Measurements from ENCODE around the gene SPECC1. TPM values are rescaled to one million over a fixed set of nuclear protein-coding genes. Genes with fewer than 3 reads are reported as not detected.
A peak's percentile ranks its signal among the peaks of the same experiment; 100 is the strongest.
"Not testable (repeated sequence)": the region's sequence is repeated elsewhere in the genome, so short reads cannot be mapped to it uniquely, and the experiment has no call there.

Gene SPECC1
- total RNA-seq, 1 donor from 2014 or later, result 6.0 TPM

DNA sequence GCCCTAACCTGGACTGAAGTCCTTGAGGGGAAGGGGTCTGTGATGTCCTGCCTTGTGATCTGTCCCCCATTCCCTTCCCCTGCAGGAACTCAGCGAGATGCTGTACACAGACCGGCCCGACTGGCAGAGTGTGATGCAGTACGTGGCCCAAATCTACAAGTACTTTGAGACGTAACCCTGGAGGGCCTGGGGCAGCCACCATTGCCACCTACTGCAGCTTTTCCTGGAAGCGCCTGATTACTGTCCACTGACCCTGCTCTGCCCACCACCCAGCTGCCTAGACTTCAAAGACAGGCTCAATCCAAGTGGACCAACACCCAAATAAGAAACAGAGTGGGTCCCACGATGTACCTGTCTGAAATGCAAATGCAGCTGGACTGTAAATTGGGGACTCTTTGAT is 304.7 kb downstream of the SPECC1 start:
- H3K4me1 Mint-ChIP-seq, result no peaks in the 10 kb centered on the region
- no peak for DNase-seq
- intact Hi-C loops (cut with micrococcal nuclease), result no loop called here
- H3K27me3 Mint-ChIP-seq, result no peaks in the 10 kb centered on the region
- no peaks in the 10 kb centered on the region for H3K9me3 Mint-ChIP-seq
- H3K36me3 Mint-ChIP-seq (ENCODE audit: low read depth), result no peaks in the 10 kb centered on the region
- H3K27ac Mint-ChIP-seq, result no peak overlapping the region
- no peak overlapping the region for H3K4me3 Mint-ChIP-seq

DNA sequence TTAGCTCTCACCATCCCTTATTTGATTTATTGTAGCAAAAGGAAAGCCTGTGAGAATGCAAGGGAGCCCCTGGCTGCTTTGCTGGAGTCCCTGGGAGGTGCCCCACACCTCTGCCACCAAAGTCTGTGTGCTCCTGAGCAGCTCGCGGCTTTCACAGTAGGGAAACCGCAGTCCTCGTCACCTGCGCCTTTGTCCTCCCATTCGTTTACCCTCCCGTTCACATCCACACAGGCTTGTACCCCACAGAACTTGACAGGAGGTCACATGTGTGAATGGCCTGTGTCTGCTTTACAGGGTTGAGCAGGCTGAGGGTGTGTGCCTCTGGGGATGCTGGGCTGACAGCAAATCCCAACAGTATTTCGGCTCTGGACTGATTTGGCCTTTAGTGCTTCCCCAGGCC is 305.7 kb downstream of the SPECC1 start:
- no peaks in the 10 kb centered on the region for H3K36me3 Mint-ChIP-seq (ENCODE audit: low read depth)
- no peak overlapping the region for H3K4me3 Mint-ChIP-seq
- H3K9me3 Mint-ChIP-seq, result no peaks in the 10 kb centered on the region
- peak; percentile 49 for DNase-seq
- no peak overlapping the region for H3K27ac Mint-ChIP-seq
- intact Hi-C loops (cut with micrococcal nuclease), result no loop called here
- peaks cover under 1% of the 10 kb centered on the region for H3K4me1 Mint-ChIP-seq
- H3K27me3 Mint-ChIP-seq, result no peaks in the 10 kb centered on the region

DNA sequence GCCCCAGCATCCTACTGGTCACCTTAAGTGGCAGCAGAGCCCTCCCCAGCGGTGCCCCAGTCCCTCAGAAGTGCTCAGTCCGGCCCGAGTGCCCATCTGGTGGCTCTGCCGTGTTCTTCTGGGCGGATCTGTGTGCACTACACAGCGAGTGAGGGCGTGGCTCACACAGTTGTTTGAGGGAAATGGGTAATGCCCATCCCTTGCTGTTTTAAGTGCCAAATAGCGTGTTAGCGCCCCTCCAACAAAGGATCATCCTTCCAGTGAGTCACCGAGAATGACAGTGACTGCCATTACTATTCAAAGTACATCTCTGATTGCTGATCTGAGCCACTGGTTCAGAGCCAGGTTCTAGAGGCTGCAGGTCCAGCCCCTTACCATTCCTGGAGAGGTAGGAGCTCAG is 306.2 kb downstream of the SPECC1 start:
- Mint-ChIP-seq H3K9me3 (no peaks in the 10 kb centered on the region), H3K36me3 (ENCODE audit: low read depth) (no peaks in the 10 kb centered on the region)
- peak; percentile 49 for DNase-seq

DNA sequence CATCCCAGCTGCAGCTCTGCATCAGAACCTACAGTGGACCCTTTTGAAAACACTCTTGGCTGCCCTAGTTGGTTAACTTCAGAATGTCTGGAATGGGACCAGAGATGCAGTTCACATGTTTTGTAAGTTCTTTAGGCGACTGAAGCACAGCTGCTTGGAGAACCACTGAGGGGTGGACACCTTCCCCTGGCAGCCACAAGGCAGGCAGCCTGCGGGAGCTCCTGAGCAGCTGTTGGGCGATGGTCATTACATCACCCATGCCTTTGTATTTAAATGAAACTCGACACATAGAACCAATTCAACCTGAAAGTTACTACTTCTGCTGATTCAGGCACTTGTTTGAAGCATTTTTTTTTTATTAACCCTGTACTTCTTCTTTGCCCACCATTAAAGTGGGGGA is 306.7 kb downstream of the SPECC1 start:
- Mint-ChIP-seq H3K4me1 (peaks cover 3% of the 10 kb centered on the region), H3K27me3 (no peaks in the 10 kb centered on the region), H3K4me3 (no peak overlapping the region), H3K36me3 (ENCODE audit: low read depth) (no peaks in the 10 kb centered on the region), H3K9me3 (no peaks in the 10 kb centered on the region), H3K27ac (no peak overlapping the region)
- intact Hi-C loops (cut with micrococcal nuclease), result no loop called here
- DNase-seq, result peak; percentile 48

More for the DNA sequence above, 306.2 kb downstream of the SPECC1 start:
- H3K4me3 Mint-ChIP-seq, result no peak overlapping the region
- intact Hi-C loops (cut with micrococcal nuclease), result no loop called here
- no peaks in the 10 kb centered on the region for H3K27me3 Mint-ChIP-seq
- H3K27ac Mint-ChIP-seq, result no peak overlapping the region
- H3K4me1 Mint-ChIP-seq, result peaks cover 2% of the 10 kb centered on the region

DNA sequence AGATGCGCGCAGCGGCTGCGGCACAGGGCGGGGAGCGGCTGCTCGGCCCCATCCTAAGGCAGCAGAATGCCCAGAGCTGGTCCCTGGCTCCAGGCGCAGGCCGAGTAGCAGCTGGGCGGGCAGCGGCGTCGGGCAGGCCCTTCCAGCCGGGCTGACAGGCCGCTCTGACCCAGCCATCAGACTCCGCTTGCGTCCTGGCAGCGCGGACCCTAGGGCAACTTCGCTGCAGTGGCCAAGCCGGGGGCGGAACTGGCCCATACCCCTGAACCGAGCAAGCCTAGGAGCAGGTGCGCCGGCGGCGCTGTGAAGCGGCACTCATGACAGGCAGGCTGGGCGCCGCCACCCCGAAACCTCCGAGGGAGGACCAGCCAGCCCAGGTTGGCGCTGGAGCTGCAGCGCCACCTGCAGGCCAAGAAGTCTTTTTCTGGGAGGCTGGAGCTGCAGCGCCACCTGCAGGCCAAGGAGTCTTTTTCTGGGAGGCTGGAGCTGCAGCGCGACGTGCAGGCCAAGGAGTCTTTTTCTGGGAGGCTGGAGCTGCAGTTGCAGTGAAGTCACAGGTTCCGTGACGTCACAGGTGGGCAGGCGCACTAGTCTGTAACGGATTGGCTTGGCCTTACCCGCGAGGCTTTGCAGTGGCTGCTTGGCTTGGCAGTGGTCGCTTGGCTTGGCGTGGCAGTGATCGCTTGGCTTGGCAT is 311.5 kb downstream of the SPECC1 start:
- H3K36me3 Mint-ChIP-seq (ENCODE audit: low read depth); H3K27me3 Mint-ChIP-seq; H3K9me3 Mint-ChIP-seq; H3K4me1 Mint-ChIP-seq: not testable (repeated sequence)
- intact Hi-C loops (cut with micrococcal nuclease), result loop anchor here (1.0 to 5.0 kb wide), 4 partner anchors 86 to 328 kb away; no protein-coding TSS in a partner anchor
- peak; percentile 96 for DNase-seq
- H3K4me3 Mint-ChIP-seq, result peak overlapping the region; percentile 45
- peak overlapping the region; percentile 60 for H3K27ac Mint-ChIP-seq

DNA sequence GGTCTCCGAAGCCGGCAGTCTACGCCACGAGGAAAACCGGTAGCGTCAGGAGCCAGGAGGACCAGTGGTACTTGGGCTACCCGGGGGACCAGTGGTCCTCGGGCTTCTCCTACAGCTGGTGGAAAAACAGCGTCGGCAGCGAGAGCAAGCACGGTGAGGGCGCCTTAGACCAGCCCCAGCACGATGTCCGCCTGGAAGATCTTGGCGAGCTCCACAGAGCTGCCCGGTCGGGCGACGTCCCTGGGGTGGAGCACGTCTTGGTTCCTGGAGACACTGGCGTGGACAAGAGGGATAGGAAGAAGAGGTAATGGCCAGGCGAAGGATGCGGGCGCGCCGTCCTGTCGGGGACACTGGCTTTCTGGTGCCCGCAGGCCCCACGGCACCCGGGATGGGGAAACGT is 312.2 kb downstream of the SPECC1 start:
- not testable (repeated sequence) for H3K36me3 Mint-ChIP-seq (ENCODE audit: low read depth); H3K4me3 Mint-ChIP-seq; H3K27me3 Mint-ChIP-seq; H3K9me3 Mint-ChIP-seq; H3K4me1 Mint-ChIP-seq
- intact Hi-C loops (cut with micrococcal nuclease), result loop anchor here (2.0 to 5.0 kb wide), 3 partner anchors 87 to 329 kb away; no protein-coding TSS in a partner anchor
- H3K27ac Mint-ChIP-seq, result peak overlapping the region; percentile 60
- peak; percentile 56 for DNase-seq

DNA sequence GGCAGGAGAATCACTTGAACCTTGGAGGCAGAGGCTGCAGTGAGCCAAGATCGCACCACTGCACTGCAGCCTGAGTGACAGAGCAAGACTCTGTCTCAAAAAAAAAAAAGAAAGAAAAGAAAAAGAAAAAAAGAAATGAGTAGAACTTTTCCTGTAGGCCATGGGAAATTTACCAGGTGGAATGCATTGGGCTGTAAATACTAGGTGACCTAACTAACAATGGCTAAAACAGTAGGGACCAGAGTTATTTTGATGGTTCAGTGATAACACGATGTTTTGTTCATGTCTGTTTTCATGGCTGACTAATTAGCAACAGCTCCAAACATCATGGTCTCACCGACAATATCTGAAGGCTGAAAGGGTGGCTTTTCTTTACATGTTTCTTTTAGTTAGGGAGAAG is 318.6 kb downstream of the SPECC1 start:
- intact Hi-C loops (cut with micrococcal nuclease); DNase-seq; H3K27me3 Mint-ChIP-seq; H3K4me1 Mint-ChIP-seq; H3K36me3 Mint-ChIP-seq (ENCODE audit: low read depth); H3K27ac Mint-ChIP-seq; H3K9me3 Mint-ChIP-seq; H3K4me3 Mint-ChIP-seq: not testable (repeated sequence)

DNA sequence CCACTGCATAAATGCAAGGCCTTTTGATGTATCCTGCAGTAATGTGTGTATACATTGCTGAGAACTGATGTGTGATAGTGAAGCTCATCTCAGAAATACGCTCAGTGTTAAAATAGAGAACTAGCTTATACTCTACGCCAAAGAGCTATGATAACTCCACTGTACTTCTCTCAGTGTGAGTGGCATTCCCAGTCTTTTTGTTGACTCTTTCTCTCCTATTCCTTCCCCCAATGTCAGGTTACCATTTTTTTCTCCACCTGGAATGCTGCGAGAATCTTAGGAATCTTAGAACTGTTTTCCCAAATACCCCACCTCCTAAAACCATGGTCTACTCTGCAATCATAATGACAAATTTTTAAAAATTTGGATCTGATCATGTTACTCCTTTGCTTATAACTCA is 342.2 kb downstream of the SPECC1 start:
- H3K4me1 Mint-ChIP-seq; H3K4me3 Mint-ChIP-seq; DNase-seq; H3K27me3 Mint-ChIP-seq; H3K36me3 Mint-ChIP-seq (ENCODE audit: low read depth); H3K27ac Mint-ChIP-seq; intact Hi-C loops (cut with micrococcal nuclease); H3K9me3 Mint-ChIP-seq: not testable (repeated sequence)

DNA sequence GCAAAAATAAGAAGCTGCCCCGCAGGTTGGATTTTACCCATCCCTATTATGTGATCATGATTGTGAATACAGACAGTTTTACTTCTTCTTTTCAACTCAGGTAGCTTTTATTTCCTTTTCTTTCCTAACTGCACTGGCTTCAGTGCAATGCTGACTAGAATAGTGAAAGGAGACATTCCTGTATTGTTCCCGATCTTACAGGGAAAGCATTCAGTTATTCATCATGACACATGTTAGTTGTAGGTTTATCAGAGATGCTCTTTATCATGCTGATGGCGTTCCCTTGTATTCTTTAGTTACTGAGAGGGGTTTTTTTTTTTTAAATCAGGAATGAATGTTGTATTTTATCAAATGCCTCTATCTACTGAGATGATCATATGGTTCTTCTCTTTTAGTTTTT is 343.4 kb downstream of the SPECC1 start:
- H3K36me3 Mint-ChIP-seq (ENCODE audit: low read depth), result not testable (repeated sequence)

DNA sequence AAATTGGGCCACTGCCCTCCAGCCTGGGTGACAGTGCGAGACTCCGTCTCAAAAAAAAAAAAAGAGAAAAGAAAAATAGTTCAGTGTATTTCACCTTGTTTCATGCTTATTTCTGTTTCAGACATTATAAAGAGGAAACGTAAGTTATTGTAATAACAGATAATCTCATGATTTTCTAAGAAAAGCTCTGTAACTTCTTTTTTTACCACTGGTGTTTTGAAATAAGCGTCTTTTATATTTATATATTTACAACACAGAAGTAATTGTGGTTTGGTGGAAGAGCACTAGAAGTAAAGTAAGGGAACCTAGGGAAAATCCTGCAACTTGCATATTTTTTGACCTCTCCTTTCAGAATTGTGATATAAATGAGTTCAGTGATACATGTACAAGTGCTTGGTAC is 354.7 kb downstream of the SPECC1 start:
- H3K27me3 Mint-ChIP-seq; H3K36me3 Mint-ChIP-seq (ENCODE audit: low read depth); H3K27ac Mint-ChIP-seq; H3K4me3 Mint-ChIP-seq; H3K4me1 Mint-ChIP-seq; intact Hi-C loops (cut with micrococcal nuclease); DNase-seq; H3K9me3 Mint-ChIP-seq: not testable (repeated sequence)

More for the DNA sequence above, 343.4 kb downstream of the SPECC1 start:
- H3K27ac Mint-ChIP-seq; intact Hi-C loops (cut with micrococcal nuclease); H3K4me1 Mint-ChIP-seq; DNase-seq; H3K27me3 Mint-ChIP-seq; H3K9me3 Mint-ChIP-seq; H3K4me3 Mint-ChIP-seq: not testable (repeated sequence)

Other genes with a start within 250 kb of the SPECC1 start
- gene ULK2, start 141.4 kb upstream of the SPECC1 start, total RNA-seq, result 16.0 and 18.2 TPM in 2 replicates
- gene AKAP10, start 31.5 kb upstream of the SPECC1 start, total RNA-seq, result 38.4 and 42.2 TPM in 2 replicates